ENCODE data around the gene EMC10.
"Not testable (repeated sequence)": the region's sequence is repeated elsewhere in the genome, so short reads cannot be mapped to it uniquely, and the experiment has no call there.

The EMC10 gene

GRCh38 chr19:50453243-50453642, 23.1 kb upstream of the EMC10 start:
- no peak for DNase-seq

- no peak for DNase-seq
Measured at GRCh38 chr19:50455992-50456391, 20.3 kb upstream of the EMC10 start.

- DNase-seq = no peak
Measured at GRCh38 chr19:50457300-50457699, 19.0 kb upstream of the EMC10 start.

GRCh38 chr19:50458396-50459066, 17.8 kb upstream of the EMC10 start:
- no peak for DNase-seq

GRCh38 chr19:50459067-50459456, 17.2 kb upstream of the EMC10 start:
- no peak for DNase-seq

GRCh38 chr19:50459638-50460037, 16.7 kb upstream of the EMC10 start:
- no peak for DNase-seq

- DNase-seq = no peak
Measured at GRCh38 chr19:50460161-50460765, 16.0 kb upstream of the EMC10 start.

GRCh38 chr19:50461066-50461875, 15.0 kb upstream of the EMC10 start:
- DNase-seq = peak; percentile 36

GRCh38 chr19:50462970-50463369, 13.3 kb upstream of the EMC10 start:
- DNase-seq = no peak

- no peak for DNase-seq
Measured at GRCh38 chr19:50464348-50464747, 12.0 kb upstream of the EMC10 start.

- no peak for DNase-seq
Measured at GRCh38 chr19:50465000-50465399, 11.3 kb upstream of the EMC10 start.

GRCh38 chr19:50465986-50466705, 10.2 kb upstream of the EMC10 start:
- DNase-seq = no peak

- DNase-seq = no peak
Measured at GRCh38 chr19:50466706-50467039, 9.6 kb upstream of the EMC10 start.

GRCh38 chr19:50467566-50467965, 8.7 kb upstream of the EMC10 start:
- DNase-seq = no peak

- no peak for DNase-seq
Measured at GRCh38 chr19:50468818-50469217, 7.5 kb upstream of the EMC10 start.

GRCh38 chr19:50473336-50473735, 3.0 kb upstream of the EMC10 start:
- DNase-seq = not testable (repeated sequence)

- DNase-seq = no peak
Measured at GRCh38 chr19:50475101-50475568, 1.2 kb upstream of the EMC10 start.

GRCh38 chr19:50475736-50476223, 527 bp upstream of the EMC10 start:
- DNase-seq = no peak

- no peak for DNase-seq
Measured at GRCh38 chr19:50476907-50477238, 566 bp downstream of the EMC10 start.

- no peak for DNase-seq
Measured at GRCh38 chr19:50477751-50478515, 1.6 kb downstream of the EMC10 start.

- DNase-seq = no peak
Measured at GRCh38 chr19:50478901-50479715, 2.8 kb downstream of the EMC10 start.
